Bronchial smooth muscle cell (primary cell): Measurements from ENCODE around the gene NBEA. TPM values are rescaled to one million over a fixed set of nuclear protein-coding genes. Genes with fewer than 3 reads are reported as not detected.

ENCODE experiments used
- total RNA-seq: library from RNA; depleted of rRNA; stranded (reverse); fragments of >200 nt; gene quantifications from 2 replicates; pipeline ENCODE4 v1.2.1, GENCODE V29; 2014

The NBEA gene, protein sequence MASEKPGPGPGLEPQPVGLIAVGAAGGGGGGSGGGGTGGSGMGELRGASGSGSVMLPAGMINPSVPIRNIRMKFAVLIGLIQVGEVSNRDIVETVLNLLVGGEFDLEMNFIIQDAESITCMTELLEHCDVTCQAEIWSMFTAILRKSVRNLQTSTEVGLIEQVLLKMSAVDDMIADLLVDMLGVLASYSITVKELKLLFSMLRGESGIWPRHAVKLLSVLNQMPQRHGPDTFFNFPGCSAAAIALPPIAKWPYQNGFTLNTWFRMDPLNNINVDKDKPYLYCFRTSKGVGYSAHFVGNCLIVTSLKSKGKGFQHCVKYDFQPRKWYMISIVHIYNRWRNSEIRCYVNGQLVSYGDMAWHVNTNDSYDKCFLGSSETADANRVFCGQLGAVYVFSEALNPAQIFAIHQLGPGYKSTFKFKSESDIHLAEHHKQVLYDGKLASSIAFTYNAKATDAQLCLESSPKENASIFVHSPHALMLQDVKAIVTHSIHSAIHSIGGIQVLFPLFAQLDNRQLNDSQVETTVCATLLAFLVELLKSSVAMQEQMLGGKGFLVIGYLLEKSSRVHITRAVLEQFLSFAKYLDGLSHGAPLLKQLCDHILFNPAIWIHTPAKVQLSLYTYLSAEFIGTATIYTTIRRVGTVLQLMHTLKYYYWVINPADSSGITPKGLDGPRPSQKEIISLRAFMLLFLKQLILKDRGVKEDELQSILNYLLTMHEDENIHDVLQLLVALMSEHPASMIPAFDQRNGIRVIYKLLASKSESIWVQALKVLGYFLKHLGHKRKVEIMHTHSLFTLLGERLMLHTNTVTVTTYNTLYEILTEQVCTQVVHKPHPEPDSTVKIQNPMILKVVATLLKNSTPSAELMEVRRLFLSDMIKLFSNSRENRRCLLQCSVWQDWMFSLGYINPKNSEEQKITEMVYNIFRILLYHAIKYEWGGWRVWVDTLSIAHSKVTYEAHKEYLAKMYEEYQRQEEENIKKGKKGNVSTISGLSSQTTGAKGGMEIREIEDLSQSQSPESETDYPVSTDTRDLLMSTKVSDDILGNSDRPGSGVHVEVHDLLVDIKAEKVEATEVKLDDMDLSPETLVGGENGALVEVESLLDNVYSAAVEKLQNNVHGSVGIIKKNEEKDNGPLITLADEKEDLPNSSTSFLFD (N-terminal part only)
- 3.6 and 4.3 TPM in 2 replicates for total RNA-seq

GRCh38 chr13:34941835-34942731 lies at the start of gene NBEA:
NBEA (plus strand) TSS chr13:34942270; CDS start chr13:34942821, 551 bp downstream.

DNA sequence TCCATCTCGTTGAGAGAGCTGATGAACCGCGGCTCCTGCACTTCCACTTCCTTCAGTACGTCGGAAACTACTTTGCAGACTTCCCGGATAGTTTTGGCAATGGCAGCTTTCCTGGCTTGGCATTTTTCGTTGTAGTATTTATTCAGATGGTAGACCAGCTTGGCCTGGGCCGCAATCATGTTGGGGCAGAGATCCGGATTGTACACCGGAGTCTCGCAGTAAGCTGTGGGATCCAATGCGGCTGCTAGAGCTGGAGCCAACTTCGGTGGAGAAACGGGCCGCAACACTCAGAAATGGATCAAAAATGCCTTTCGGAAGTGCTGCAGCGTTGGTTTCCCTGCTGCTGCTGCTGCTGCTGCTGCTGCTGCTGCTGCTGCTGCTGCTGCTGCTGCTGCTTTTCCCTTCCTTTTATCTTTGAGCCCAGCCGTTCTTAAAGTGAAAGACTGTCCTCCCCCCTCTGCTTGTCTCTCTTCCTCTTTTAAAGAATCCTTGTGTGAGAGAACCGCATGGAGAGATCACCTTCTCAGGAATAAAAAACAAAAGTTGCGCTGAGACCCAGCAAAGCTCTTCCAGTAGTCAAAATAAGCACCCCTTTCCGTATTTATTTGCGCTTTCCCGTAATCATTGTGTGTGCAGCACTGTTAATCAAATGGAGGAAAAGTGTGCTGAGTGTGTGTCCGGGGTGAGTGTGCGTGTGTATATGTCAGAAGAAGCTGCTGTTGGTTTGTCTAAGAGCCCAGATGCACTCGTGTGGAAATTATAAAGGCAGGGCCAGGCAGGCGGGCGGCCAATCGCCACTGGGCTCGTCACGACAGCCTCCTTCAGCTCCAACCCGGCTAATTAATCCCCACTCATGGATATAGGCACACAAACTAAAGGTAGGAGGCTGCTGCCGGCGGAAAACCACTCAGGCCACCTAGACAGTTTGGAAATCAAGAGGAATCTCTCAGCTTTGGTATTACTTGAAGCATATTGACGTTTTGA lies 534.2 kb downstream of the NBEA start, which contains the start of gene MAB21L1:
Gene MAB21L1, minus strand, starts transcription at position 730 of the 984 bp plus-strand sequence. Its CDS starts 551 bp downstream, at position 179.

